GM21515 (cell line): ENCODE results near the gene DPP7.
A peak's percentile ranks its signal among the peaks of the same experiment; 100 is the strongest.
"Not testable (repeated sequence)": the region's sequence is repeated elsewhere in the genome, so short reads cannot be mapped to it uniquely, and the experiment has no call there.

Experiments used
- ATAC-seq: cut with Tn5 transposase; IDR thresholded peaks from one replicate; pipeline ENCODE4 v1.9.1; 2021; ENCODE audit not compliant: unreplicated experiment

The DPP7 gene

DNA sequence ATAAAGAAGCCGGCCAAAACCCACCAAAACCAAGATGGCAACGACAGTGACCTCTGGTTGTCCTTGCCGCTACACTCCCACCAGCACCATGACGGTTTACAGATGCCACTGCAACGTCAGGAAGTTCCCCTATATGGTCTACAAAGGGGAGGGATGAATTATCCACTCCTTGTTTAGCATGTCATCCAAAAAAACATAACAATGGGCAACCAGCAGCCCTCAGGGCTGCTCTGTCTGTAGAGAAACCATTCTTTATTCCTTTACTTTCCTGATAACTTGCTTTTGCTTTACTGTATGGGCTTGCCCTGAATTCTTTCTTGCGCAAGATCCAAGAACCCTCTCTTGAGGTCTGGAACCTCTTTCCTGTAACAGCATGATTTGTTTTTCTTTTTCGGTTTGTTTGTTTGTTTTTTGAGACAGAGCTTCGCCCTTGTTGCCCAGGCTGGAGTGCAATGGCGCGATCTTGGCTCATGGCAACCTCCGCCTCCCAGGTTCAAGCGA, 39.2 kb downstream of the DPP7 start:
- ATAC-seq, result no peak

DNA sequence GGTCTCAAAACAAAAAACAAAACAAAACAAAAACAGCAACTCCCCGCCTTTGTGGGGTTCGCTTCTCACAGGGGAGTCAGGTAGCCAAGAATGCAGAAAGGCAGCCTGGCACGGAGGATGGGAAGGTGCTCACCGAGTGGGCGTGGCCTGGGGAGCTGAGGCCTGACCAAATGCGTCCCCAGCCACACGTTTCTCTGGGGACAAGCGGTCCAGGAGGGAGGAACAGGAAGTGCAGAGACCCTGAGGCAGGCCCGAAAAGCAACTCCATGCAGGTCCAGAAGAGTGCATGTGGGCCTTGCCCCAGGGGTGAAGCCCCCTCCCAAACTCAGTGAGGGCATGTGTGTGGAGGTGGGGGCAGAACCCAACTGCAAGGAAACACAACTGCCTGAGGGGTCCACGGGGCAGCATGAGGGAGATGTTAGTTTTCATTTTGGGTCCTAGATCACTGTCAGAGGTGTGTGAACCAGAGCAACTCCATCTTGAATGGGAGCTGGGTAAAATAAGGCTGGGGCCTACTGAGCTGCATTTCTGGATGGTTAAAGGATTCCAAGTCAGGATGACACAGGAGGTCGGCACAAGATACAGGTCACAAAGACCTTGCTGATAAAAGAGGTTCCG, 39.8 kb downstream of the DPP7 start:
- ATAC-seq, result no peak

DNA sequence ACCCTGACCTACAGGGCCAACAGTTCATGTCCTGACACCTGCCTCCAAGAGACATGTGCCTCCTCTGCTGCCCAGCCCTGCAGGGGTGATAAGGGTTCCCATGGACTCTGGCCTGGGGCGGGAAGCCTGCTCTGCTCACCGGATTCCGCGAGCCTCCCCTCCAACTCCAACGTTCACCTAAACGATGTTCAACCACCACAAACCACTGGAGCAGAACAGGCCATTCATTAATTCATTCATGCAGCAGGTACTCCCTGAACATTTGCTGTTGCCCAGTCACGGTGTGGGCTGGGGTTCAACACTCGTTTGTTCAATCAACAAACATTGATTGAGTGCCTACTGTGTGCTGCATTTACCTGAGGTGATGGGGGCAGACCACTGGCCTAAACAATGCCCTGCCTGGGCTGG, 40.5 kb downstream of the DPP7 start:
- ATAC-seq, result no peak

DNA sequence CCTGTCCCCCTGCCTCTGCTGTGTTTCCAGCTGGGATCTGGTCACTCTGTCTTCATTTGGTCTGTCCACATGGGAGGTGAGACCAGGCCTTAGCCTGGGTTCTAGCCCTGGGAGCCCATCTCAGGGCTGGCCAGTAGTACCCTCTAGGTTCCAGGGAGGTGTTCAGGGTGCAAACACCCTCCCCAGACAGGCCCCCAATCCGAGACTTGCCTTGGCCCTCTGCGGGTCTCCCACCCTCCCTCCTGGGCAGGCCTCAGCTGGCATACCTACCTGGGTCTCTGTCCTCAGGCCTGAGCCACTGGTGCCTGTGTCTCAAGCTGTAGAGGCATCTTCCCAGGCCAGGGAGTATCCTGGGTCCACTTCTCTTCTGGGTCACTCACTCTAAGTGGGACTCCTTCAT, 43.3 kb downstream of the DPP7 start:
- no peak for ATAC-seq

DNA sequence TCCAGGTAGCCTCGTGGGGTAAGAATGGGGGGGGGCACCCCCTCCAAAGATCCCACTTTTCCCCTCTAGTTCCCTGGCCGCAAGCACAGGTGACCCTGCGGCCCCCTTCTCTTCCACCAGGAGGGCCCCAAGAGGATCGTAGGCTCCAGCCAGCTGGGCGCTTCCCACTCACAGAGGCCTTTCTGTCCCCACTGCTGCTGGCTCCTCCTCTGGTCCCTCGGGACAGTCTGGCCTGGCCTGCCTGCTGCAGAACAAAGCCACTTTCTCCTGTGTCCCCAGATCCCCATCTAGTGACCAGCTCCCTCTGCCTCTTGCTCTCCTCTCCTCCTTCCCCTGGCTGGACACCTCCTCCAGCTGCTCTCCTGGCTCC, 43.6 kb downstream of the DPP7 start:
- no peak for ATAC-seq

DNA sequence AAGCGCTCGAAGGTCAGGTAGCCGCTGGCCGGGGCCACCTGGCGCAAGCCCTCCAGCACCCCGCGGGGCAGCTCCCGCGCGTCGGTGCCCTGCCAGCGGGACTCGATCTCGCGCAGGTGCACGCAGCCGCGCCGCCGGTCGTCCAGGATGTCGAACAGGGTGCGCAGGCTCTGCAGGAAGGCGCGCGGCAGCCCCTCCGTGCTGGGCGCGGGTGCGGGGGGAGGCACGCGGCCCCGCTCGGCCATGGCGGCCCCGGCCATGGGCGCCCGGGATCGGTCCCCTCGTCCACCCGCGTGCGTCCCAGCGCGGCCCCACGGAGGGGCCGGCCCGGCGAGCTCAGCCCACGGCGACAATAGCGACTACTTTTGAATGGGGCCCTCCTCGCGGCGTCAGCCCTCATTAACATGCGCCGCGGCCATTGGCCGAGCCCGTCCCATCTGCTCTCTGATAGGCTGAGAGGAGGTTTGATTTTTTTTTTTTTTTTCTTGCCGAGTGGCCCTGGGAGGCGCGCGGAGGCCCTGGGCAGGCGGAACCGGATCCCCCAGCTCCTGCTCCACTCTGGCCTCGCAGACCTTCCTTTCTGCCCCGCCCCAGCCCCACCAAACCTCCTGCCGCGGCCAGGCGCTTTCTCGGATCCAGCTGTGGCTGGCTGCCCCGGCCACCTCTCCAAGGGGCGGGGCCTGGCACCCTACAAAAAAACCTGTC, 44.2 kb downstream of the DPP7 start, which contains the start of gene SAPCD2:
Gene SAPCD2, minus strand, starts transcription at position 357 of the 705 bp plus-strand sequence. Its CDS starts 97 bp downstream, at position 260.
- ATAC-seq, result peak; percentile 57

DNA sequence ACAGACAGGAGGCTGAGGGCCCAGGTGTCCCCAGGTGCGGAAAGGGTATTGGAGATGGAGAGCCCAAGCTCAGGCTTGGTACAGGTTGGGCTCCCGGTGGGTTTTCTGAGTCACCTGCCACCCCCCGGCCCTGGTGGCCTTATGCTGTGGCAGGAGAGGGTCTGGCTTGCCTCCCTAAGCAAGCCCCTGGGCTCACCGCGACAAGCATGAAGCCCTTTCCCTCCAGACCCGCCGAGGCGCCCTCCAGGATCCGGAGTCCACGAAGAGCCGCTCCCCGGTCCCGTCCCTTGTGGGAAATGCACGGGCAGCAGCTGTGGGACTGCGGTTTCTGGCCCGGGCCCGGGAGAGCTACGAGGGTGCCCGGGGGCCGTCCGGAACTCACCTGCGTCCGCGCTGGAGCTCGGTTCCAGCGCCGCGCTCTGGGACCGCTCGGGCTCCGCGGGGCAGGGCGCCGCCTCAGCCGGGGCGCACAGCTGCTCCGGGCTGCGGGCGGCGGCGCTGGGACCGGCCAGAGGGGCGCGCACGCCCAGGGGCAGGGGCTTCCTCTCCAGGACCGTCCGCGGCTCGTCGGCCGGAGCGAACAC, 44.9 kb downstream of the DPP7 start:
- ATAC-seq, result peak; percentile 4

DNA sequence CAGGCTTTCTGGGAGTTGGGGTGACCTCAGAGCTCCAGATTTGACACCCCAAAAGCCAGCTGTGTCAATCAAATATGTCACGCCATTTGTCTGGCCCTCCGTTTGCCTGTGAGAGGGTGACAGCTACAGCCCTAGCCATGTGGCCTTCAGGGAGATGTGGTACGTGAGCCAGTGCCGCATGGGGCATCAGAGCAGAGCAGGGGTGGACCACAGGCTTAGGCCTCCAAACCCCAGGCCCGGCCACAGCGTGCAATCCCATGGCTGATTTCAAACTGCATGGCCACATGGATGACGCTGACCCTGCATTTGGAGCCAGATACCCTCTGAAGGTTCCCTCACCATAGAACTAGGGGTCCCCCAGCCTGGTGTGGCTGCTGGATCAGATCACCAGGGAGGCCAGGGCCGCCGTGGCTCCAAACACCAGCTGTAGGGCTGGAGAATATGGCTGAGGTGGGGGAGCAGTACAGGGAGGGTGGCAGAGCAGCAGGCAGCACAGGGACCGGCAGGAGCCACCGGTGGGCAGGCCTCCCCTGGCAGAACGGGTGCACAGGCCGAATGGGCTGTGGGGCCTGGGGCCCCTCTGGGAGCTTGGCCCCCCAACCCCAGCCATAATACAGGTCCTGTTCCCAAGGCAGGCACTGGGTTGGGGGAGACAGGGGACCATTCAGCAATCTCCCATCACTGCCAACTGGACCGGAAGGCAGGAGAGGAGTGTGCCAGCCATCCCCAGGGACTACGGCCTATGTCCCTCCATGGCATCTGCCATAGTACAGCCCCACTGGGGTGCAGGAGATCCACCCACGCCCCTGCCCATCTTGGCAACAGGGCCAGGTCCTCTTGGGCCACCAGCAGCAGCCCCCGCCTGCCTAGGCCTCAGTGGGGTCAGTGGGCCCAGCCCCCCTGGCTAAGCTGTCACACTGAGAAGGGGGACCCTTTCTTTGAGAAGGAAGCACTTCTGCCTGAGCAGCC, 45.7 kb downstream of the DPP7 start:
- no peak for ATAC-seq

DNA sequence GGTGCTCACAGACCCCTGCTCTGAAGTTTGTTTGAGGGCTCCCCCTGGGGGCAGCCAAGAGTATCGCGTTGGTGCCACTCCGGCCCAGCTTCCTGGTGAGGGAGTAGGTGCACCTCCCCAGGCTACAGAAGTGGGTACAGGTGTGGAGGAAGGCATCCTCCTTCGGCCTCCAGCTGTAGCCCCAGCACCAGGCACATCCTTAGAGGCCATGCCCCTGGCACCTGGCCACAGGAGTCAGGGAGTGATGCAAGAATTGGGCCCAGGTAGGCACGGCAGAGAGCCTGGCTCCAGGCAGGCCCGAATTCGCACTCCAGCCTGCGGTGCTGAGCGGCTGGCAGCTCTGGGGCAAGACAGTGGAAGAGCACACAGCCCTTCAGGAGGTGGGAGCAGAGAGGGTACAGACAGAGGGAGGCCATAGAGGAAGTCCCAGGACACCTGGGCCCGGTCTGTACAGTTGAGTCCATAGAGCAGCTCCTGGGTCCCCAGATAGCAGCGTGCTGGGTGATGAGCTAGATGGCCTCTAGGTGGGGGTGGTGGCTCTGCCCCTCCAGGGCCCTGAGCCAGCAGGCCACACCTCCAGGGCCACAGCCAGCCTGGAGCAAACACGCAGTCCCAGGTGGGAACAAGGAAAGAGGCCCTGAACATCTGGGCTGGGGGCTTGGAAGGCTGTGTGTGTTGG, 46.5 kb downstream of the DPP7 start:
- ATAC-seq, result peak; percentile 43

DNA sequence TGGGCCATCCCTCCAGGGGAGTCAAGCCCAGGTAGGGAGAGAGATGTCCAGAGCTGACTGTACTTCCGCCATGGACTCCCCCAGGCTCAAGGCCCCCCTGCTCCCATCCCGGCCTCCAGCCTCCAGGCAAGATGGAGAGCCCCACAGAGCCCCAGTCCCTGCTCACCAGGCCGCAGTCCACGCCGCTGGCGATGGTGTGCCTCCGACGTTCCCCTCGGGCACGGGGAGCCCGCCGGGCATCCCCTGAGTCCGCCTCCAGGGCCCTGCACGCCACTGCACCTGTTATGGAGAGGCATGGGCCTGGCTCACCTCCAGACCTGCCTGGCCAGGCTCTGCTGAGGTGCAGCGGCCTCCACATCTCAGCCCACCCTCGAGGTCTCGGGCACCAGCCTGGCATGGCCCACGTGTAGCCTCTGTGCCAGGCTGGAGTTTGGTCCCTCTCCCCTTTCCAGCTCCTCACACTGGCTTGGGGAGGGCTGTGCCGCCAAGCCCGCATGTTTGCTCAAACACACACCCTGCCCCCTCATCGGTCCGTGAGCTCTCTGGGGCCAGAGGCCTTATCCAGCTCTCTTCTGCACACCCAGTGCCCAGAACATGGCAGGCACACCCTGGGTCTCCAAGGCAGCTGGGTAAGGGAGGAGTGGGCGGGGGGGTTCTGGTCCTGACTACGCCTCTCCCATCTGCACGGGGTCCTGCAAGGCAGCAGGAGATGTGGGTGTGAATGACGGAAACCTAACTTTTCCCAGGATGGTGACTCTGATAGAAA, 48.3 kb downstream of the DPP7 start:
- no peak for ATAC-seq

DNA sequence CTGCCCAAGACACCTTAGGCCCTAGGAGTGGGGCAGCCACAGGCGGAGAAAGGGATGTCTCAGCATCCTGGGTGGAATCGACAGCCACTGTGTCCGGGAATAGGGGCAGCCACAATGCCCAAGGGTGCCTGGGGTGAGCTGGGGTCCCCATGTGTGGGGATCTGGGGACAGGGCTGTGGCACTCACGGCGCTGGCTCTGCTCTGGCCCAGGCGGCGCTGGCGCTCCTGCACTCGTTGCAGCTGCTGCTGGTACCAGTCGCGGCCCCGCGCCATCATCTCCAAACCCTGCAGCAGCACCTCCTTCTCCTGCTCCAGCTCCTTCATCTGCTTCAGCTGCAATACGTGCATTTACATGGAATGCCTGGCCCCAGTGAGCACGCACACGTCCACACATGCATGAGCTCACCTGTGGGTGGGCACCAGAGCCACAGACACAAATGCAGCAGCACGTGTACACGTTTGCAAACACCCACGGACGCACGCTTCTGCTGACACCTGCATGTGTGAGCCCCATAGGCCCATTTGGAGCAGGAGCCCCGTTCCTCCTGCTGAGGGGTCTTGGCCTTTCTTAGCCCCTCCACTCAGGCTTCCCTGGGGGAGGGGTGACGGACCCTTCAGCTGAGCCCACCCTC, 49.1 kb downstream of the DPP7 start:
- ATAC-seq, result no peak

DNA sequence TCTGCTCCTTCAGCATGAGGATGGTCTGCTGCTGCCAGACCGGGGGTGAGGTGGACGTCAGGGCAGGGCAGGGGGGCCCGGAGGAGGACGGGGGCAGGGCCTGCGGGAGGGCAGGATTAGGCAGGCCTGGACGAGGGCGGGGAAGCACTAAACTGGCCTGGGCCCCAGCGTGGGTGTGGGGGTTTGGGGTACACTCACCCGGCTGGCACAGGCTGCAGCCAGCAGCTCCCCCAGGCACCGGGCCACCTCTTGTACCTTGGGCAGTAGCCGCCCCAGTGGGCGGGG, 49.7 kb downstream of the DPP7 start:
- ATAC-seq, result no peak

DNA sequence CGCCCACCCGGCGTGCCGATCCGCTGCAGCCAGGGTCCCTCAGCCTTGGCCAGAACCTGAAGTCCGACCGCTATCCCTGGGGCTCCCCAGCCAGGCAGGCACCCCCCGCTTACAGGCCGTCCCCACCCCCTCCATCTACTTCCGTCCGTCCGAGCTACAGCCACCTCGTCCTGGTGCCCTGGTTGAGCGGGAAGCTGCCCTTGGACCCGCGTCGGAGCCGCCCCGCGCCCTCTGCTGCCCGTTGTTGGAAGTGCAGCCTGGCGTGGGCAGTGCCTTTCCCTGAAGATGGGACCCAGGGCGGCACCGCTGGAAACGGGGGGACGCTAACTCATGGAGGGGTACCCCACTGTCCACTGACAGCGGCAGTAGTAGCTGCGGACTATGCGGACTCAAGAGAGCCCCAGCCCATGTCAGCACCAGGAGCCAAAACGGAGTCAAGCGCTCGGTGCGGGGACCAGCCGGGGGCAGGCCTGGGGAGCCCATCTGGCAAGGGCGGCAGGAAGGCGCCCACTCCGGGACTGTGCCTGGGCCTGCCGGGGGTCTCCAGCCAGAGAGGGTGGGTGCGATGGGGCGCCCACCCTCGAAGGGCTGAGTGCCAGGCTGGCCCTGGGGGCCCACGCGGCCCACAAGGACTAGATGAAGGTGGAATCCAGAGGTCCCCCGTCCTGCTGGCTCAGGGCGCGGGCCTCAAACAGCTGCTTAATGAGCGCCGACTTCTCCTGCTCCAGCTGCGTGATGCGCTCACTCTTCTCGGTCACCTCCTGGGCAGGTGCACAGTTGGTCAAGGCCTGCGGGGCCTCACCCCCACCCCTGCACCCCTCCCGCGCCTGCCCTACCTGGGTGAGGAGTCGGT, 50.3 kb downstream of the DPP7 start:
- ATAC-seq, result no peak

DNA sequence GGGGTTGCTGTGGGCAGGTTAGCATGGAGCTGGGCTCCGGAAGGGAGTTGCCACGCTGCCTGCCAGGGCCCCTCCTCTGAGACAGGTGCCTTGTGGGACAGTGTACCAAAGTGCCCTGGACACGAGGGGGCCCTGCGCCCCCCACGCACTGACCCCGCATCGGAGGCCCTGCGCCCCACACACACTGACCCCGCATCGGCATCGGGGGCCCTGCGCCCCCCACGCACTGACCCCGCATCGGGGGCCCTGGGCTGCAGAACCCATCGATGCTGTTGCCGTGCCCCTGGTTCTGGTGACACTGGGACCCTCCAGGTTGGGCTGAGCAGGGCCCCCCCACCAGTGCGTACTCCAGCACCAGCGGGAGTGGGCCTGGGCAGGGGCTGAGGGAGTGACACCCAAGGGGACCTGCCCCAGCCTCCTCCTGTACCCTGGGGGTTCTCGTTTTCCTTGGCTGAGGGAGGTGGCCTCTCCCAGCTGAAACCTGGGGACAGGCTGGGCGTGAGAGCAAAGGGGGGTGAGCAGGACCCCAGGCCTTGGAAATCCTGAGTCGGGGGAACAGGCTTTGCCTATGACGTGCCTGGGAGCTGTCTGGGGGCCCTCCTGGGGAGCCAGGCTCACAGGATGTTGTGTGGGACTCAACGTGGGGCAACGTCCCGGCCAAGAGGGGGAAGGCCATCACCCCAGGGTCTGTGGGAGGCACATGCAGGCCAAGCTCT, 51.1 kb downstream of the DPP7 start:
- no peak for ATAC-seq

DNA sequence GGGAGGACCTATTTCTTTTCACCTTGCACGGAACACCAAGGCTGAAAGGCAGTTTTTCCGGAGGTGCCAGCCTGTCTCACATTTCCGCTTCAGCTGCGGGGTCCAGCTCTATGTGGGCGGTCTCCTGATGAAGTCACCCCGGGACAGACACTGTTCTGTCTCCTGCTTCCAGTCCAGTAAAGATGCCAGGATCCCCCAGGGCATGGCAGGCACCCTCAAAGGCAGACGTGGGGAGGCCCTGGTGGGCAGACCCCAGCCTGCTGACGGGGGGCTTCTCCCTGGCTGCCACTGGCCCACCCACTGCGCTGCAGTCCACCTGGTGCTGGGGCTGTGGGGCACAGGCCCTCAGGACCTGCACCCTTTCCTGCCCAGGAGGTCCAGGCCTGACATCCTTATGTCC, 51.7 kb downstream of the DPP7 start:
- ATAC-seq, result not testable (repeated sequence)

DNA sequence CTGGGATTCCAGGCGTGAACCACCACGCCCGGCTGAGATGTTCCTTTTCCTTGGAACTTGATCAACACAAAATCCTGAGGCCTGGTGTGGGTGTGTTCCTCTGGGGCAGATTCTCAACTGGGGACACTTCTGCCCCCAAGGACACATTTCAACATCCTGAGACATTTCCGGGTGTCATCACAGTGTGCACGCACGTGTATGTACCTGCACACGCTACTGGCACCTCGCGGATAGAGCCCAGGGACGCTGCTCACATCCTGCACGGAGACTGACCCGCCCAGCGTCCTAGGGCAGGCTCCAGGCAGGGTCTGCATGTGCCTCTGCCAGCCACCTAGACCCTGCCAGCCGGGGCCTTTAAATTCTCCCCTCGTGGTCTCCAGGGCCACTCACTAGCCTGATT, 52.1 kb downstream of the DPP7 start:
- ATAC-seq, result no peak
